HG03045 (cell line): Measurements from ENCODE around the gene CERKL.

Source experiments
- ATAC-seq: cut with Tn5 transposase; IDR thresholded peaks from one replicate; pipeline ENCODE4 v1.9.1; 2021; ENCODE audit warnings: mild to moderate bottlenecking, moderate library complexity; ENCODE audit not compliant: unreplicated experiment

The CERKL gene

GRCh38 chr2:181628590-181629585, 28.0 kb downstream of the CERKL start:
- no peak for ATAC-seq

- ATAC-seq = no peak
These were observed 29.4 kb downstream of the CERKL start for GRCh38 chr2:181627545-181627944.

- ATAC-seq = no peak
These were observed 30.2 kb downstream of the CERKL start for GRCh38 chr2:181626671-181627070.

- no peak for ATAC-seq
These were observed 33.7 kb downstream of the CERKL start for GRCh38 chr2:181623159-181623558.

- ATAC-seq = no peak
These were observed 35.0 kb downstream of the CERKL start for GRCh38 chr2:181621779-181622490.

- ATAC-seq = no peak
These were observed 37.4 kb downstream of the CERKL start for GRCh38 chr2:181619516-181619915.

- ATAC-seq = no peak
These were observed 40.2 kb downstream of the CERKL start for GRCh38 chr2:181616715-181617114.

GRCh38 chr2:181614874-181615638, 41.8 kb downstream of the CERKL start:
- ATAC-seq = no peak

GRCh38 chr2:181613241-181613640, 43.7 kb downstream of the CERKL start:
- no peak for ATAC-seq

GRCh38 chr2:181607629-181608590, 49.0 kb downstream of the CERKL start:
- ATAC-seq = no peak

GRCh38 chr2:181605889-181606837, 50.7 kb downstream of the CERKL start:
- ATAC-seq = no peak

GRCh38 chr2:181602017-181602416, 54.9 kb downstream of the CERKL start:
- no peak for ATAC-seq

GRCh38 chr2:181596556-181596955, 60.3 kb downstream of the CERKL start:
- no peak for ATAC-seq

- ATAC-seq = no peak
These were observed 62.6 kb downstream of the CERKL start for GRCh38 chr2:181594322-181594721.

GRCh38 chr2:181589779-181590178, 67.1 kb downstream of the CERKL start:
- no peak for ATAC-seq

GRCh38 chr2:181588546-181588945, 68.4 kb downstream of the CERKL start:
- ATAC-seq = no peak

GRCh38 chr2:181586569-181587081, 70.3 kb downstream of the CERKL start:
- ATAC-seq = peak; percentile 88

- ATAC-seq = no peak
These were observed 71.2 kb downstream of the CERKL start for GRCh38 chr2:181585732-181586131.

- ATAC-seq = no peak
These were observed 75.4 kb downstream of the CERKL start for GRCh38 chr2:181581534-181581933.
